EH (cell line): ENCODE measurements around the gene SEL1L3.

Experiments used
- DNase-seq: peaks from one replicate; pipeline ENCODE4 v3.0.0-alpha.2; 2015; ENCODE audit warnings: low read depth

SEL1L3 gene

DNA sequence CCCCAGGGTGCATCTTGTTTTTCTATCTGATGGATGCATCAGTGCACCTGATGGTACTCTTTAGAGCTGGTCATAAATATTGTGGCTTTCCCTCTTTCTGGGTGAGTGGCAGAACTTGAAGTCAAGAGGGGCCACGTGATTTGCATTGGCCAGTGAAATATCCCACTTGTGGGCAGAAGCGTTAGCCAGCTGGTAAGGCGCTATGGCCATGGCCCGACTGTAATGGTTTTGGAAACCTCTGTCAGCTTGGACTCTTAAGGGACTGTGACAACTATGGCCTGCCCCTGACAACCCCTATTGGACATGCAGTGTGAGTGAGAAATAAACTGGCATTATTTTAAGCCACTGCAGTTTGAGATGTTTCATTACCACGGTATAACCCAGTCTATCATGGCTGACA is 72.8 kb downstream of the SEL1L3 start:
- no peak for DNase-seq

- DNase-seq, result no peak
Observed at GRCh38 chr4:25788703-25789238, 74.0 kb downstream of the SEL1L3 start.

DNA sequence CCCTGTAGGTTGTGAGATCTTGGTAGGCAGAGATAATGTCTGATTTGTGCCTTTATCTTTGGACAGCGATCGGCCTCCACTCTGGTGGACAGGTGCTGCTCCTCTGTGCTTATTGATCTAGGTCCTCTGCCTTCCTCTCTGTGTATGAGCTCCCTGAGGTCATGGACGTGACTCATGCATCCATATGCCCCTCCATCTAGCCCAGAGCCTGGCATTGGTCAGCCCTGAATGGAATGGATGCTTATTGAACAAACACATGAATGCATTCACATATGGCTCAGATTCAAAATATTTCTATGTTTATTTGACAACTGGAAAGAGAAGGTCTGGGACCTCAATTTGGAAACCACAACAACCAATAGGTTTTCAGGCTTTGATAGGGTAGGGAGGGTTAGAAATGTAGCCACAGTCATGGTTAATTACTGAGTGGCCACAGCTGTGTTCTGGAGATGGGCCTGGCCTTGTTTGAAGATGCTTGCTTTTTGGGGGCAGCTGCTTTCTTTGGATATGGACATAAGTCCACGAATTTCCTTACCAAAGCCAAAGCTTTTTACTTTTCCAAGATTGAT is 76.2 kb downstream of the SEL1L3 start:
- DNase-seq, result peak; percentile 46

GRCh38 chr4:25783943-25784342 is 78.8 kb downstream of the SEL1L3 start:
- no peak for DNase-seq

DNA sequence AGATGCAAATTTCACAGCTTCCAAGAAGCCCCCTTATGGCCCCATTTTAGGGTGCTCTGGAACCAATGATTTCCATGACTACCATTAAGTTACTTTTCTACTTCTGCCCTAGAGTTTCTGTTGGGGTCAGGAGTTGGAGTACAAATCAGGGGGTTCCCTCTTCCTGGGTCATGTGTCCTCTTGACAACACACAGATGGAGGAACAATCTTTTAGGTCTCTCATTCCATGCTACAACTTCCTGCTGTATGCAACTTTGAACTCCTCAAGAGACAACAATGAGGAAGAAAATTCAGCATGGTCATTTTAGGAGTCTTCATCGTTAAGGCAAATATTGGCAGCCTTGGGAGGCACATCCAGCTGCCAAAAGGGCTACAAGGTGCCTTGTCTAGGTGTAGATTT is 79.7 kb downstream of the SEL1L3 start:
- no peak for DNase-seq

DNA sequence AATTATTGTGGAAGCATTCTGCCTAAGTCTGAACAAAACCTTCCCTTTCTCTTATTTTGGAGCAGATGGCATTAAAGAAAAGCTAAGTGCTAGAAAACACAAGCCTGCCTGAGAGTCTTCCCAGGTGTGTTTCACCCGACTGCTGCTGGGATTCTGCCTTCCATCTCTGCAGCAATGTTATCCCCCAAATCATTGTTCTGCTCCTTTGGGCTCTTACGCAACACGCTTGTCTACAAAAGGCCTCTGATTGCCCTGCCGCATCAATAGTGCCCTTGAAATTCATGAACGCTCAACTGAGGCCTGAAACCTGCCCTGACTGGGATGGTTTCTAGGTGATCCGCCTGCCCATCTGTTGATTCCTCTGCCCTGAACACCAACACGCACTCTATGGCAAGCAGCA is 80.3 kb downstream of the SEL1L3 start:
- no peak for DNase-seq

DNA sequence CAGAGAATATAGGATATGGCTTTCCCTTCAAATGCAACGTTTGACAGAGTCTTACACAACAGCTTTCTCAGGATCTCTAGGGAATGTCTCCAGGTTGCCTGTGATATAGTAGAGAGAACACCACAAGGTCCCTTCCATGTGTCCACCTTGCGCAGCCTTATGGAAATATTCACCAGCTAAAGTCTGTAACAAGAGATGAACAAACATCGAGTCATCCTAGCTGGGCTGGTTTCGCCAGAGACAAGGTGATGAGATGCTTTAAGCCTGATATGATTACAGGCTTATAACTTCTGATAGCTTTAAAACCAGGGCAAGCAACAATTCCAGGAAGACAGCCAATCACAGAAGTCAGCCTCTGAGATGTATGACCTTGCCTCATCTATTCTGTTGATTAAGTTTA is 83.8 kb downstream of the SEL1L3 start:
- peak; percentile 22 for DNase-seq

DNA sequence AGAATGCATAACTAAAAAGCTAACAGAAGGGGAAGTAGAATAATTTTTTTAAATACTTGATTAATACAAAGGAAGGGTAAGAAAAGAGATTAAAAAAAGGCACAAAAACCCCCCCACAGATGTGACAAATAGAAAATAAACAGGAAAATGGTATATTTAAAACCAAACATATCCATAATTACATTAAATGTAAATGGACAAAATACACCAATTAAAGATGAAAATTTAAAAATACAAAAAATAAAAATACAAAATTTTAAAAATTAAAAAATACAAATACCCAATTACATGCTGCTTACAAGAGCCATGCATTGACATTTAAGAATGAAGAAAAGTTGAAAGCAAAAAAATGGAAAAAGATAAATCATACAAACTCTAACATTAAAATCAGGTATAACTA is 86.0 kb downstream of the SEL1L3 start:
- no peak for DNase-seq

DNA sequence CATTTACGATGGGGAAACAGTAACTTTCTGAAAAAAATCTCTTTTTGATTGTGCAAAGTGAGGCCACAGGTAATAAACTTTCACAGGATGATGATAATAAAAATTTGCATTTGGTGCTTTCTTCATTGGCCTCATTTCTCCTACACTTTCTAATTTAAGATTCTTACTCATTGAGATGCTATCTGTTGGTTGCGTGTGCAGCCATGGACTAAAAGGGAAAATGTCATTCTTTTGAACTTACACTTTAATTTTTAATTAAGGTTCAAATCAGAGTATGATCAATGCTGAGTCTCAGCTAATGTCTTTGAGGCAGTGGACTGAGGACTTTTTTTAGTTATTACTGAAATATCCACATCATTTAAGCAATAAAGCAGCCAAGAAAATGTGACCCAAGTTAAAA is 87.6 kb downstream of the SEL1L3 start:
- DNase-seq, result peak; percentile 73

GRCh38 chr4:25773358-25773757 is 89.4 kb downstream of the SEL1L3 start:
- no peak for DNase-seq

- peak; percentile 53 for DNase-seq
Observed at GRCh38 chr4:25771672-25772071, 91.1 kb downstream of the SEL1L3 start.

DNA sequence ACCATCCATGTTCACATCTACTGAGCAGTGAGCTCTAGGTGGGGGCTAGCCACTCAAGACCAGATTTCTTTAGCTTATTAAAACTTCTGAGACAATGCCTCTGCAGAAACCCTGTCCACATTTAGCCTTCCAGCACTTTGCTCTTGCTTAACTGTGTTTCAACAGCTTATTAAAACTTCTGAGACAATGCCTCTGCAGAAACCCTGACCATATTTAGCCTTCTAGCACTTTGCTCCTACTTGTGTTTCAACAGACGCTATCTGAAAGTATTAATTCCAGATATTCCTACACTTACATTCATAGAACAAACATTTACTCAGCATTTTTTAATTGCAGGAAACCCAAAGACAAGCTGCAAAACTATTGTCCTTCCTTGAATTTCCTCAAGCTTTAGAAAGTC is 91.9 kb downstream of the SEL1L3 start:
- DNase-seq, result peak; percentile 82

GRCh38 chr4:25769251-25769650 is 93.5 kb downstream of the SEL1L3 start:
- DNase-seq, result peak; percentile 43

GRCh38 chr4:25767877-25768725 is 94.7 kb downstream of the SEL1L3 start:
- peak; percentile 75 for DNase-seq

DNA sequence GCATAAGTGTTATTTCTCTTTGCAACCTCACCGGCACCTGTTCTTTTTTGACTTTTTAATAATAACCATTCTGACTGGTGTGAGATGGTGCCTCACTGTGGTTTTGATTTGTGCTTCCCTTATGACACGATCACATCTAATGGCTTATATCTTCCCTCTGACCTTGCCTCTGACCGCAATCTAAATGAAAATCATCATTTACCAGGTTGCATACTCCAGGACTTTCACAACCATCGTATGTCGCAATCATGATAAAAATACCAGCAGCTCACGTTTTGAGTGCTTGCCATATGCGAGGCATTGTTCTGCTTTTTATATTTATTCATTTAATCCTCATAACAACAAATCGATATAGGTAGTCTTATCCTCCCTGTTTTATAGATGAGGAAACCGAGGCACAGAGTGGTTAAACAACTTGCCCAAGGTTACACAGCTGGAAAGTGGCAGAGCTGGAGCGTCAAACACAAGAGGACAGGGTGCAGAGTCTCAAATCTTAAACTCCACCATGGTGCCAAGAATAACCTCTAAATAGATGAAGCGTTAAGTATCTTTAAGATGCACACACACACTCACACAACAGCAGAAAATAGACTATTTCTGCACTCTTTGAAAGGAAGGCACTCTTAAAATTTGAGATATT is 102.2 kb downstream of the SEL1L3 start:
- DNase-seq, result peak; percentile 30

DNA sequence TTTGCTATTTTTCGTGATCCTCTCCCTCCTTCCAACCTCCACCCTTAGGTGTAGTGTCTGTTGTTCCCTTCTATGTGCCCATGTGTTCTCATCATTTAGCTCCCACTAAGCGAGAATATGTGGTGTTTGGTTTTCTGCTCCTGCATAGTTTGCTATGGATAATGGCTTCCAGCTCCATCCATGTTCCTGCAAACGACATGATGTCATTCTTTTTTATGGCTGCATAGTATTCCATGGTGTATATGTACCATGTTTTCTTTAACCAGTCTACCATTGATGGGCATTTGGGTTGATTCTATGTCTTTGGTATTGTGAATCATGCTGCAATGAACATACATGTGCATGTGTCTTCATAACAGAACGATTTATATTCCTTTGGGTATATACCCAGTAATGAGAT is 102.7 kb downstream of the SEL1L3 start:
- DNase-seq, result no peak

DNA sequence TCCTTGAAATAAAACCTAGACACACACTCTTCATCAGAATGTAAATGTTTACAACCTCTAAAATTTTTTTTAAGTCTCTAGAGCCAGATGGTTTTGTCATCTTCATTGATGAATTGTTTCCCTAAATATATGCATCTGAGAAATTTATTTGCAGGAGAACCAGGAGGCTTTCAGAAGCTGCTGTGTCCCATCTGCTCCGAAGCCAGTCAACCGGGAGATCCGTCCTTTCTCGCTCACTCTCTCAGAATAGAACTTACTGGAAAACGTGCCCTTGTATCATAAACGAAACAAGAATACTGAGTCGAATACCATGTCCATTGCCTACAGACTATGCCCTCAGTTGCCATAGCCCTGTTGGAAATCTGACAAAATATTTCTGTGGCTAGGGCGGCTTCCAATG is 103.7 kb downstream of the SEL1L3 start:
- DNase-seq, result no peak

GRCh38 chr4:25757452-25757851 is 105.3 kb downstream of the SEL1L3 start:
- no peak for DNase-seq

GRCh38 chr4:25756503-25756902 is 106.3 kb downstream of the SEL1L3 start:
- peak; percentile 29 for DNase-seq

DNA sequence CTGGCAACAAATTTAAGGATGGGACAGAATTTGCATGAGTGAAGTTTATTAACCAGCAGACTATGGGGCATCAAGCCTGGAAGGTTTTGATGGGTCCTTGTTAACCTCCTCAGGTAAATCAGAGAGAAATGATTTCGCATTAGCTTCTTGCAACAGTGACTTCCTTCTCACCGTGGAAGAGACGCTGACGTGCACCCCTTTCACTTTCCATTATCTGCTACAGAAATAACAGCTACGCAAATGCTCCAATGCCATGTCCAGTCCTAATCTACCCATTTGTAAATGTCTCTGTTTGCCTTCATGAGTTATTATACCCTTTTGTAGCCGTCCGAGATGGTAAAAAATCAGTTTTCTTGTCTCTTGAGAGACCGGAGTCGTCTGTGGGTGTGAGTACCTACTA is 106.9 kb downstream of the SEL1L3 start:
- DNase-seq, result no peak

DNA sequence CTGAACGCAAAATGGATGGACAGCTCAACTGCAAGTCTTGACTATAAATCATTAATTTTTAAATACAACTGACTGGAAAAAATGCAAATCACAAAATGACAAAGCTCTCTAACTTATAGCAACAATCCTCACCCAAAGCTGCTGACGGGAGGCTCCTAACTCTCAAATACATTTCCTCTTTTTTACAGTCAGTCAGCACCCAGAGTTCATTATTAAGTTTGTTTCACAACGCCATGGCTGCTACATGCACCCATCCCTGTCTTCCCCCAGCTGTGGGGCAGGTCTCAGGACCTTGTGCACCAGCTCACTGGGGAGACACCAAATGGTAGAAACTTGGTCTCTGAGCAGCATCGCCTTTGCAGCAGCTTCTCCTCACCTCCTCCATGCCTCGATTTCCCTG is 109.5 kb downstream of the SEL1L3 start:
- DNase-seq, result no peak

- no peak for DNase-seq
Observed at GRCh38 chr4:25750874-25751273, 111.9 kb downstream of the SEL1L3 start.

- peak; percentile 16 for DNase-seq
Observed at GRCh38 chr4:25749150-25749794, 113.5 kb downstream of the SEL1L3 start.
